GM23248 (cell line): Measurements from ENCODE around the gene ASPSCR1.

Experiments
- EZH2 ChIP-seq: fragments of 200-600 bp; sonication (generic); IDR thresholded peaks from 2 replicates; pipeline ENCODE4 v1.6.1; 2018; ENCODE audit warnings: antibody characterized with exemption, mild to moderate bottlenecking; ENCODE audit not compliant: insufficient read depth, poor library complexity, severe bottlenecking
- EZH2phosphoT487 ChIP-seq: fragments of 200-600 bp; sonication (generic); IDR thresholded peaks from 2 replicates; pipeline ENCODE4 v1.6.1; 2018; ENCODE audit warnings: antibody characterized with exemption, moderate library complexity, mild to moderate bottlenecking, low read depth; ENCODE audit not compliant: insufficient read depth

DNA sequence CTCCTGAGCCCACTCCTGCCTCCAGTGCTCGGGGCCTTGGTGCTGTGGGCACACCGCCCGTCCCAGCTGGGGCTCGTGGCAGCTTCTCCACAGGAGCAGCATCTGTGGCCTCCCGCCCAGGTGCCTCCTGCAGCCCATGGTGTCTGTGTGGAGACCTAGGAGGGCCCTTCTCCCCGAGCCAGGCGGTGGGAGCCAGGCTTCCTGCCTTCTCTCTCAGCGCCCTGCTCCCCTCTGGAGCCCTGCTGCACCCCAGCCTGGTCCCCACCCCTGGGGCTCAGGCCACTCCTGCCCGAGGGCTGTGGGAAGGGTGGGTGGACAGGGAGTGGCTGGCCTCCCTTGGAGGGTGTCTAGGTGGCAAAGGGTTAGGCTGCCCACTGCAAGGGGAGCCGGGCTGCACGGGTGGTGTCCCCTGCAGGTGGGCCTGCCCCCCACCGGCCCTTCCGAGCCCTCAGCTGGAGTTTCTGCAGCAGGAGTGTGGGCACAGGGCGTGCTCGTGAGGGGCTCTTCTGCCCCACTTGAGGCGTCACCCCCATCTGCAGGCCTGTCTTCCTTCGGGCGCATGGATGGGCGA lies 34.3 kb downstream of the ASPSCR1 start:
- TF ChIP-seq EZH2 (no peak), EZH2phosphoT487 (no peak)
